Prostate gland (tissue), 2 donors: Measurements from ENCODE around the gene DNAJC9.

Experiments used
- POLR2A ChIP-seq: fragments of 450-650 bp; IDR thresholded peaks from one replicate; pipeline ENCODE4 v1.6.1; 2016; ENCODE audit warnings: antibody characterized with exemption, mild to moderate bottlenecking
- POLR2AphosphoS5 ChIP-seq: sonication (generic); formaldehyde crosslinking; IDR thresholded peaks from one replicate; pipeline ENCODE4 v1.6.1; 2017; ENCODE audit warnings: antibody characterized with exemption
- TF ChIP-seq, protein P1 (sequence below), 4 experiments: fragments of 200-600 bp in 2 of 4; fragments of 450-650 bp in 2 of 4; sonication (generic) in 2 of 4; IDR thresholded peaks; 1 replicate in 3 of 4; 2 replicates in 1 of 4; pipeline ENCODE4 v1.5.1; 2016 to 2019; ENCODE audit warnings: antibody characterized with exemption in 4 of 4, mild to moderate bottlenecking in 2 of 4, moderate library complexity in 2 of 4

DNA sequence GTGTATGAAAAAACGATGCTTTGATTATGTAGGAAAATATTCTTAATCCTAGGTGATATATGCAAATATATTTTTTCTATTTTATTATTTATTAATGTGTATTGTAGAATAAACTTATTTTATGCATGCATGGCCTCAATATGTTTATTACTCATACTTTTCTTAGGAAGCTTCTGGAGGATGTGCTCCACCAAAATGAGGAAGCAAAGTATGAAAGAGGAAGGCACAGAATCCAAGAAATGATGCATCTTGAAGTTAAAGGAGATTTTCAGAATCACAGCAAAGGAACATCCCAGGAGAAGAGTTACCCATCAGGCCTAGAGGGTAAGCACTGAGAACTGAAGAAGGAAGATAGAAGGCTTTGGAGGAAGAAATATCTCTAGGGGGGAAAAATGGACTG lies 40.4 kb upstream of the DNAJC9 start:
- TF ChIP-seq, protein P1, sequence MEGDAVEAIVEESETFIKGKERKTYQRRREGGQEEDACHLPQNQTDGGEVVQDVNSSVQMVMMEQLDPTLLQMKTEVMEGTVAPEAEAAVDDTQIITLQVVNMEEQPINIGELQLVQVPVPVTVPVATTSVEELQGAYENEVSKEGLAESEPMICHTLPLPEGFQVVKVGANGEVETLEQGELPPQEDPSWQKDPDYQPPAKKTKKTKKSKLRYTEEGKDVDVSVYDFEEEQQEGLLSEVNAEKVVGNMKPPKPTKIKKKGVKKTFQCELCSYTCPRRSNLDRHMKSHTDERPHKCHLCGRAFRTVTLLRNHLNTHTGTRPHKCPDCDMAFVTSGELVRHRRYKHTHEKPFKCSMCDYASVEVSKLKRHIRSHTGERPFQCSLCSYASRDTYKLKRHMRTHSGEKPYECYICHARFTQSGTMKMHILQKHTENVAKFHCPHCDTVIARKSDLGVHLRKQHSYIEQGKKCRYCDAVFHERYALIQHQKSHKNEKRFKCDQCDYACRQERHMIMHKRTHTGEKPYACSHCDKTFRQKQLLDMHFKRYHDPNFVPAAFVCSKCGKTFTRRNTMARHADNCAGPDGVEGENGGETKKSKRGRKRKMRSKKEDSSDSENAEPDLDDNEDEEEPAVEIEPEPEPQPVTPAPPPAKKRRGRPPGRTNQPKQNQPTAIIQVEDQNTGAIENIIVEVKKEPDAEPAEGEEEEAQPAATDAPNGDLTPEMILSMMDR (IDR thresholded peaks at IDR 0.05) = no peak
- TF ChIP-seq POLR2A (no peak), POLR2AphosphoS5 (no peak)
